SK-N-SH (cell line): ENCODE results near the gene ST6GALNAC3. TPM values are rescaled to one million over a fixed set of nuclear protein-coding genes. Genes with fewer than 3 reads are reported as not detected.
A peak's percentile ranks its signal among the peaks of the same experiment; 100 is the strongest.

ENCODE experiments used
- CTCF ChIA-PET: fragments of 300-600, 350-600 bp; formaldehyde crosslinking; extraction: SDS; loops from one replicate; lab custom pipeline; 2021; lab: Yijun Ruan, JAX
- POLR2A ChIA-PET: fragments of 350-600 bp; sonication (Branson Sonifier 250); formaldehyde crosslinking; extraction: SDS; loops from one replicate; lab custom pipeline; 2020; ENCODE audit warnings: antibody characterized with exemption, inconsistent platforms; lab: Yijun Ruan, JAX
- DNase-seq: peaks from one replicate; pipeline ENCODE4 v3.0.0; 2012
- H2AFZ ChIP-seq: fragments of 200-600 bp; sonication (generic); 2 replicates; pipeline ENCODE4 v1.8.1; 2016; ENCODE audit warnings: antibody characterized with exemption, mild to moderate bottlenecking, low read depth
- H3F3A ChIP-seq: fragments of 200-600 bp; sonication (generic); replicated peaks from 2 replicates; pipeline ENCODE3; 2016; ENCODE audit warnings: antibody characterized with exemption, mild to moderate bottlenecking; ENCODE audit not compliant: insufficient read depth
- H3K27ac ChIP-seq, 2 experiments: fragments of 200-500 bp in 1 of 2; fragments of 200-600 bp in 1 of 2; sonication (Bioruptor generic) in 1 of 2; sonication (generic), shearing (Covaris generic) in 1 of 2; 2 replicates each; pipeline versions ENCODE4 v1.5.1 to v1.6.1; 2014 to 2016; ENCODE audit warnings: low read depth in 2 of 2, inconsistent platforms in 1 of 2, low read length in 1 of 2, mild to moderate bottlenecking in 1 of 2, mixed read lengths in 1 of 2
- H3K27me3 ChIP-seq: fragments of 200-600 bp; sonication (generic), shearing (Covaris generic); 2 replicates; pipeline ENCODE4 v1.6.1; 2016; ENCODE audit warnings: mixed run types; ENCODE audit not compliant: insufficient read depth
- H3K36me3 ChIP-seq, 2 experiments: fragments of 200-500 bp in 1 of 2; fragments of 200-600 bp in 1 of 2; sonication (Bioruptor generic) in 1 of 2; sonication (generic) in 1 of 2; replicated peaks in 1 of 2; 2 replicates each; pipeline versions ENCODE3 to v1.5.1; 2014 to 2016; ENCODE audit warnings: low read length in 1 of 2, mild to moderate bottlenecking in 1 of 2; ENCODE audit not compliant: insufficient read depth in 2 of 2, control insufficient read depth in 1 of 2
- H3K4me1 ChIP-seq, 2 experiments: fragments of 200-500 bp in 1 of 2; fragments of 200-600 bp in 1 of 2; sonication (Bioruptor generic) in 1 of 2; sonication (generic), shearing (Covaris generic) in 1 of 2; 2 replicates each; pipeline versions ENCODE4 v1.5.1 to v1.6.1; 2014 to 2016; ENCODE audit warnings: low read depth in 1 of 2, low read length in 1 of 2, mixed run types in 1 of 2; ENCODE audit not compliant: insufficient read depth in 2 of 2, control insufficient read depth in 1 of 2
- H3K4me2 ChIP-seq: fragments of 200-600 bp; sonication (generic), shearing (Covaris generic); 2 replicates; pipeline ENCODE4 v1.6.1; 2017; ENCODE audit warnings: mixed run types
- H3K4me3 ChIP-seq, 2 experiments: fragments of 200-500 bp in 1 of 2; fragments of 200-600 bp in 1 of 2; sonication (Bioruptor generic) in 1 of 2; sonication (generic), shearing (Covaris generic) in 1 of 2; 2 replicates each; pipeline versions ENCODE4 v1.5.1 to v1.8.1; 2014 to 2016; ENCODE audit warnings: low read depth in 2 of 2, inconsistent platforms in 1 of 2, low read length in 1 of 2, mild to moderate bottlenecking in 1 of 2, mixed read lengths in 1 of 2, moderate library complexity in 1 of 2
- H3K79me2 ChIP-seq: fragments of 200-600 bp; sonication (generic); 2 replicates; pipeline ENCODE4 v1.8.1; 2017; ENCODE audit warnings: mild to moderate bottlenecking; ENCODE audit not compliant: insufficient read depth
- H3K9ac ChIP-seq: fragments of 200-600 bp; sonication (generic); 2 replicates; pipeline ENCODE4 v1.6.1; 2017; ENCODE audit warnings: mixed run types
- H3K9me2 ChIP-seq: fragments of 200-600 bp; sonication (generic); 2 replicates; pipeline ENCODE4 v1.6.1; 2017; ENCODE audit warnings: mixed run types
- H3K9me3 ChIP-seq: fragments of 200-600 bp; sonication (generic); 2 replicates; pipeline ENCODE4 v1.6.1; 2017; ENCODE audit warnings: mixed run types, mild to moderate bottlenecking, moderate library complexity
- H4K20me1 ChIP-seq: fragments of 200-600 bp; sonication (generic); 2 replicates; pipeline ENCODE4 v1.6.1; 2017; ENCODE audit warnings: mild to moderate bottlenecking, mixed run types; ENCODE audit not compliant: insufficient read depth
- CHD2 ChIP-seq: fragments of 150-350 bp; IDR thresholded peaks from 2 replicates; pipeline ENCODE4 v1.6.1; 2018; ENCODE audit warnings: low read length; ENCODE audit not compliant: partially characterized antibody
- ELF1 ChIP-seq: IDR thresholded peaks from 2 replicates; pipeline ENCODE4 v1.4.0; 2012
- EP300 ChIP-seq, 2 experiments: IDR thresholded peaks; 2 replicates each; pipeline versions ENCODE4 v1.4.0 to v1.6.1; 2012; ENCODE audit warnings: borderline replicate concordance in 1 of 2, low read depth in 1 of 2, low read length in 1 of 2
- FOXJ3 ChIP-seq: sonication (generic); formaldehyde crosslinking; IDR thresholded peaks from 2 replicates; pipeline ENCODE4 v1.5.1; 2020; ENCODE audit warnings: mild to moderate bottlenecking, missing genetic modification reagents
- FOXM1 ChIP-seq: IDR thresholded peaks from 2 replicates; pipeline ENCODE4 v1.4.0; 2012; ENCODE audit warnings: low read depth, mild to moderate bottlenecking
- GABPA ChIP-seq: IDR thresholded peaks from 2 replicates; pipeline ENCODE4 v1.4.0; 2012; ENCODE audit warnings: low read depth, mild to moderate bottlenecking
- GATA2 ChIP-seq: sonication (generic); formaldehyde crosslinking; IDR thresholded peaks from 2 replicates; pipeline ENCODE4 v1.5.0; 2020; ENCODE audit warnings: mild to moderate bottlenecking, missing genetic modification reagents
- JUND ChIP-seq: IDR thresholded peaks from 2 replicates; pipeline ENCODE4 v1.4.0; 2012
- MEF2A ChIP-seq: IDR thresholded peaks from 2 replicates; pipeline ENCODE4 v1.4.0; 2012; ENCODE audit warnings: low read depth, borderline replicate concordance
- MXI1 ChIP-seq: IDR thresholded peaks from 2 replicates; pipeline ENCODE4 v1.6.1; 2012; ENCODE audit warnings: mild to moderate bottlenecking, low read depth, low read length, improper control_type of control experiment
- NRF1 ChIP-seq: IDR thresholded peaks from 2 replicates; pipeline ENCODE4 v1.6.1; 2012; ENCODE audit warnings: low read depth, mild to moderate bottlenecking, low read length
- PBX3 ChIP-seq: IDR thresholded peaks from 2 replicates; pipeline ENCODE4; 2012
- RFX5 ChIP-seq: IDR thresholded peaks from 2 replicates; pipeline ENCODE4 v1.6.1; 2012; ENCODE audit warnings: mild to moderate bottlenecking, improper control_type of control experiment, low read length
- SIN3A ChIP-seq: IDR thresholded peaks from 2 replicates; pipeline ENCODE4 v1.6.1; 2012; ENCODE audit warnings: low read depth, mild to moderate bottlenecking, low read length, moderate library complexity, borderline replicate concordance
- SMC3 ChIP-seq: IDR thresholded peaks from 2 replicates; pipeline ENCODE4 v1.6.1; 2012; ENCODE audit warnings: low read depth, low read length, improper control_type of control experiment
- TAF1 ChIP-seq: IDR thresholded peaks from 2 replicates; pipeline ENCODE4 v1.6.1; 2012; ENCODE audit warnings: low read depth, mild to moderate bottlenecking, low read length, moderate library complexity, borderline replicate concordance
- USF1 ChIP-seq: IDR thresholded peaks from 2 replicates; pipeline ENCODE4 v1.4.0; 2012; ENCODE audit warnings: low read depth, borderline replicate concordance
- YY1 ChIP-seq: IDR thresholded peaks from 2 replicates; pipeline ENCODE4 v1.4.0; 2012; ENCODE audit warnings: low read depth, mild to moderate bottlenecking
- WGBS: methylation state at CpG from one replicate; pipeline ENCODE4 v1.1.6; 2017; ENCODE audit warnings: low lambda C conversion rate; 5-methylcytosine and 5-hydroxymethylcytosine counted together
- polyA plus RNA-seq, 3 experiments: library from polyadenylated mRNA; depleted of rRNA; stranded (reverse); fragments of >200 nt; gene quantifications; 2 replicates each; pipeline ENCODE4 v1.2.3, GENCODE V29; 2012
- TF ChIP-seq, protein P1 (sequence below): IDR thresholded peaks from 2 replicates; pipeline ENCODE4 v1.6.1; 2012; ENCODE audit warnings: mild to moderate bottlenecking, low read depth, low read length, moderate library complexity
- TF ChIP-seq, protein P2 (sequence below): fragments of 150-350 bp; IDR thresholded peaks from 2 replicates; pipeline ENCODE4 v1.6.1; 2017; ENCODE audit warnings: antibody characterized with exemption, low read length, low read depth, borderline replicate concordance
- TF ChIP-seq, protein P3 (sequence below): IDR thresholded peaks from 2 replicates; pipeline ENCODE4 v1.4.0; 2012; ENCODE audit warnings: low read depth
- TF ChIP-seq, protein P4 (sequence below): fragments of 200-600 bp; sonication (generic); IDR thresholded peaks from 2 replicates; pipeline ENCODE4 v1.6.1; 2017; ENCODE audit warnings: antibody characterized with exemption, mild to moderate bottlenecking, moderate library complexity
- TF ChIP-seq, protein P5 (sequence below): IDR thresholded peaks from 2 replicates; pipeline ENCODE4 v1.4.0; 2012; ENCODE audit warnings: low read depth, borderline replicate concordance

Gene ST6GALNAC3
- polyA plus RNA-seq, 1 of the 3 experiments (the other 2 are of a cell fraction) = 8.1 TPM

DNA sequence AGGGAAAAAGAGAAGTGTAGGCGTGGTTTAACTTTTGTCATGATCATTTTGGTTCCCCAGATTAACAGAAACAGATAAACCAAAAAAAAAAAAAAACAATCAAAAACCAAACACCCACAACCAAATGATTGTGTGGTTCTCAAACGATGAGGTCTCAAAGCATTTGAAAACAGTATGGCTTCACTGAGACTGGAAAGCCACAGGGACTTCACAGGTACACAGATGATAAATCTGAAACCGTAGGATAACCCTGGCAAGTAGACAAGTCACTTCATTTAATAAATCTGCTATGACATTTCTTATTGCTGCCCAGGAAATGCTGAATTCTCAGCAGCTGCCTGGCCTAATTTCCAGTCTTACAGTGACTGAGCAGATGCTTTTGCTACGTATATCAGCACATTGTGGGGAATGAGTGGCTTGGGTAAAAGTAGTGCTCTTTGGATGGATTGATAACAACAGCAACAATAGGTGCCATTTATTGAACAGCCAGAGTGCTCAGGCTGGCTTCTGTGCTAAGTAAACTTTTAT is 6.1 kb downstream of the ST6GALNAC3 start:
- Histone ChIP-seq H3K9me2 (no peaks in the 10 kb centered on the region), H4K20me1 (0 out of 2 replicates have a peak, but pooled peaks cover 2% of the 10 kb centered on the region), H3K27ac (peak overlapping the region; percentile 43 to 51; a peak in 3 of 4 replicates), H3K36me3 (no peaks in the 10 kb centered on the region), H3K9ac (no peak overlapping the region), H3K27me3 (no peaks in the 10 kb centered on the region), H3K4me3 (no peak overlapping the region), H3K4me1 (peaks cover 7 to 51% of the 10 kb centered on the region in 2 experiments; a peak in 2 of 4 replicates), H2AFZ (no peak overlapping the region; the same call in 1 of the 2 replicates), H3F3A (peaks cover 3% of the 10 kb centered on the region), H3K9me3 (no peaks in the 10 kb centered on the region), H3K4me2 (peak overlapping the region; percentile 42; the same call in 1 of the 2 replicates), H3K79me2 (peaks cover 95% of the 10 kb centered on the region)
- ChIA-PET POLR2A (no interaction called here), CTCF (interaction anchor here (1.1 to 1.5 kb wide), 2 partner anchors 12 to 74 kb away, joined by 3 to 4 read pairs; no protein-coding TSS in a partner anchor)
- WGBS = 45% methylated on average over 4 of the region's 4 CpGs
- DNase-seq = no peak
- TF ChIP-seq MXI1 = no peak
- TF ChIP-seq ELF1 = no peak
- no peak for TF ChIP-seq EP300 (IDR thresholded peaks at IDR 0.05; ENCODE audit: borderline replicate concordance in 1 of 2, low read depth in 1 of 2, low read length in 1 of 2)
- TF ChIP-seq NRF1 = no peak
- TF ChIP-seq PBX3 = peak; percentile 80
- TF ChIP-seq TAF1 = no peak
- TF ChIP-seq FOXJ3 (CRISPR knock-in tag) = no peak
- no peak for TF ChIP-seq FOXM1
- TF ChIP-seq, protein P1, sequence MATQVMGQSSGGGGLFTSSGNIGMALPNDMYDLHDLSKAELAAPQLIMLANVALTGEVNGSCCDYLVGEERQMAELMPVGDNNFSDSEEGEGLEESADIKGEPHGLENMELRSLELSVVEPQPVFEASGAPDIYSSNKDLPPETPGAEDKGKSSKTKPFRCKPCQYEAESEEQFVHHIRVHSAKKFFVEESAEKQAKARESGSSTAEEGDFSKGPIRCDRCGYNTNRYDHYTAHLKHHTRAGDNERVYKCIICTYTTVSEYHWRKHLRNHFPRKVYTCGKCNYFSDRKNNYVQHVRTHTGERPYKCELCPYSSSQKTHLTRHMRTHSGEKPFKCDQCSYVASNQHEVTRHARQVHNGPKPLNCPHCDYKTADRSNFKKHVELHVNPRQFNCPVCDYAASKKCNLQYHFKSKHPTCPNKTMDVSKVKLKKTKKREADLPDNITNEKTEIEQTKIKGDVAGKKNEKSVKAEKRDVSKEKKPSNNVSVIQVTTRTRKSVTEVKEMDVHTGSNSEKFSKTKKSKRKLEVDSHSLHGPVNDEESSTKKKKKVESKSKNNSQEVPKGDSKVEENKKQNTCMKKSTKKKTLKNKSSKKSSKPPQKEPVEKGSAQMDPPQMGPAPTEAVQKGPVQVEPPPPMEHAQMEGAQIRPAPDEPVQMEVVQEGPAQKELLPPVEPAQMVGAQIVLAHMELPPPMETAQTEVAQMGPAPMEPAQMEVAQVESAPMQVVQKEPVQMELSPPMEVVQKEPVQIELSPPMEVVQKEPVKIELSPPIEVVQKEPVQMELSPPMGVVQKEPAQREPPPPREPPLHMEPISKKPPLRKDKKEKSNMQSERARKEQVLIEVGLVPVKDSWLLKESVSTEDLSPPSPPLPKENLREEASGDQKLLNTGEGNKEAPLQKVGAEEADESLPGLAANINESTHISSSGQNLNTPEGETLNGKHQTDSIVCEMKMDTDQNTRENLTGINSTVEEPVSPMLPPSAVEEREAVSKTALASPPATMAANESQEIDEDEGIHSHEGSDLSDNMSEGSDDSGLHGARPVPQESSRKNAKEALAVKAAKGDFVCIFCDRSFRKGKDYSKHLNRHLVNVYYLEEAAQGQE = no peak
- TF ChIP-seq MEF2A = no peak
- TF ChIP-seq JUND = no peak
- no peak for TF ChIP-seq RFX5
- TF ChIP-seq YY1 = no peak
- no peak for TF ChIP-seq CHD2
- TF ChIP-seq, protein P2, sequence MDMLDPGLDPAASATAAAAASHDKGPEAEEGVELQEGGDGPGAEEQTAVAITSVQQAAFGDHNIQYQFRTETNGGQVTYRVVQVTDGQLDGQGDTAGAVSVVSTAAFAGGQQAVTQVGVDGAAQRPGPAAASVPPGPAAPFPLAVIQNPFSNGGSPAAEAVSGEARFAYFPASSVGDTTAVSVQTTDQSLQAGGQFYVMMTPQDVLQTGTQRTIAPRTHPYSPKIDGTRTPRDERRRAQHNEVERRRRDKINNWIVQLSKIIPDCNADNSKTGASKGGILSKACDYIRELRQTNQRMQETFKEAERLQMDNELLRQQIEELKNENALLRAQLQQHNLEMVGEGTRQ = no peak
- no peak for TF ChIP-seq SMC3
- TF ChIP-seq, protein P3, sequence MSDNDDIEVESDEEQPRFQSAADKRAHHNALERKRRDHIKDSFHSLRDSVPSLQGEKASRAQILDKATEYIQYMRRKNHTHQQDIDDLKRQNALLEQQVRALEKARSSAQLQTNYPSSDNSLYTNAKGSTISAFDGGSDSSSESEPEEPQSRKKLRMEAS = no peak
- TF ChIP-seq, protein P4, sequence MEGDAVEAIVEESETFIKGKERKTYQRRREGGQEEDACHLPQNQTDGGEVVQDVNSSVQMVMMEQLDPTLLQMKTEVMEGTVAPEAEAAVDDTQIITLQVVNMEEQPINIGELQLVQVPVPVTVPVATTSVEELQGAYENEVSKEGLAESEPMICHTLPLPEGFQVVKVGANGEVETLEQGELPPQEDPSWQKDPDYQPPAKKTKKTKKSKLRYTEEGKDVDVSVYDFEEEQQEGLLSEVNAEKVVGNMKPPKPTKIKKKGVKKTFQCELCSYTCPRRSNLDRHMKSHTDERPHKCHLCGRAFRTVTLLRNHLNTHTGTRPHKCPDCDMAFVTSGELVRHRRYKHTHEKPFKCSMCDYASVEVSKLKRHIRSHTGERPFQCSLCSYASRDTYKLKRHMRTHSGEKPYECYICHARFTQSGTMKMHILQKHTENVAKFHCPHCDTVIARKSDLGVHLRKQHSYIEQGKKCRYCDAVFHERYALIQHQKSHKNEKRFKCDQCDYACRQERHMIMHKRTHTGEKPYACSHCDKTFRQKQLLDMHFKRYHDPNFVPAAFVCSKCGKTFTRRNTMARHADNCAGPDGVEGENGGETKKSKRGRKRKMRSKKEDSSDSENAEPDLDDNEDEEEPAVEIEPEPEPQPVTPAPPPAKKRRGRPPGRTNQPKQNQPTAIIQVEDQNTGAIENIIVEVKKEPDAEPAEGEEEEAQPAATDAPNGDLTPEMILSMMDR = no peak
- TF ChIP-seq GATA2 = no peak
- TF ChIP-seq GABPA = no peak
- peak; percentile 12; the same call in 1 of the 2 replicates for TF ChIP-seq SIN3A
- TF ChIP-seq, protein P5, sequence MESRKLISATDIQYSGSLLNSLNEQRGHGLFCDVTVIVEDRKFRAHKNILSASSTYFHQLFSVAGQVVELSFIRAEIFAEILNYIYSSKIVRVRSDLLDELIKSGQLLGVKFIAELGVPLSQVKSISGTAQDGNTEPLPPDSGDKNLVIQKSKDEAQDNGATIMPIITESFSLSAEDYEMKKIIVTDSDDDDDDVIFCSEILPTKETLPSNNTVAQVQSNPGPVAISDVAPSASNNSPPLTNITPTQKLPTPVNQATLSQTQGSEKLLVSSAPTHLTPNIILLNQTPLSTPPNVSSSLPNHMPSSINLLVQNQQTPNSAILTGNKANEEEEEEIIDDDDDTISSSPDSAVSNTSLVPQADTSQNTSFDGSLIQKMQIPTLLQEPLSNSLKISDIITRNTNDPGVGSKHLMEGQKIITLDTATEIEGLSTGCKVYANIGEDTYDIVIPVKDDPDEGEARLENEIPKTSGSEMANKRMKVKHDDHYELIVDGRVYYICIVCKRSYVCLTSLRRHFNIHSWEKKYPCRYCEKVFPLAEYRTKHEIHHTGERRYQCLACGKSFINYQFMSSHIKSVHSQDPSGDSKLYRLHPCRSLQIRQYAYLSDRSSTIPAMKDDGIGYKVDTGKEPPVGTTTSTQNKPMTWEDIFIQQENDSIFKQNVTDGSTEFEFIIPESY = no peak
- TF ChIP-seq USF1 = no peak
